ENCODE results near the gene FKRP. TPM values are rescaled to one million over a fixed set of nuclear protein-coding genes. Genes with fewer than 3 reads are reported as not detected.
A peak's percentile ranks its signal among the peaks of the same experiment; 100 is the strongest.

Gene FKRP
- total and polyA plus RNA-seq, 2 of the 13 experiments (the other 11 are each of a cell fraction or from before 2014, with no cell fraction given): 7.3 to 9.8 TPM

GRCh38 chr19:46788262-46788967, 42.6 kb downstream of the FKRP start, which contains the start of gene SLC1A5 (continued):
- TF ChIP-seq ZBTB40 (IDR thresholded peaks at IDR 0.05) (no peak), ZBTB40 (CRISPR knock-in tag; IDR thresholded peaks at IDR 0.05) (peak; percentile 45; the same call in 1 of the 2 replicates), DNMT3B (CRISPR knock-in tag; conservative IDR thresholded peaks at IDR 0.05) (peak; percentile 57), ZNF572 (CRISPR knock-in tag; IDR thresholded peaks at IDR 0.05) (no peak), ZNF784 (CRISPR knock-in tag; IDR thresholded peaks at IDR 0.05; ENCODE audit: borderline replicate concordance) (no peak), ZNF275 (CRISPR knock-in tag; IDR thresholded peaks at IDR 0.05; ENCODE audit: borderline replicate concordance) (no peak), MZF1 (CRISPR knock-in tag; IDR thresholded peaks at IDR 0.05; ENCODE audit: borderline replicate concordance) (no peak), ZNF768 (CRISPR knock-in tag; IDR thresholded peaks at IDR 0.05) (peak; percentile 68), ZNF652 (CRISPR knock-in tag; IDR thresholded peaks at IDR 0.05; ENCODE audit: borderline replicate concordance, low read depth) (no peak), ZNF746 (CRISPR knock-in tag; IDR thresholded peaks at IDR 0.05) (no peak; the same call in 1 of the 2 replicates), SNAPC4 (CRISPR knock-in tag; IDR thresholded peaks at IDR 0.05) (no peak), NFE2L1 (CRISPR knock-in tag; IDR thresholded peaks at IDR 0.05; ENCODE audit: borderline replicate concordance) (no peak)
